ENCODE results near the gene FCRL6. TPM values are rescaled to one million over a fixed set of nuclear protein-coding genes. Genes with fewer than 3 reads are reported as not detected.

FCRL6 gene
- total RNA-seq, 6 experiments from 2014 or later, result not detected

GRCh38 chr1:159779403-159779851 is 22.7 kb upstream of the FCRL6 start:
- H3K4me1 Mint-ChIP-seq (ENCODE audit: low read depth), result peaks cover 66% of the 10 kb centered on the region
- H3K9me3 Mint-ChIP-seq, result no peaks in the 10 kb centered on the region

GRCh38 chr1:159780583-159781582 is 21.3 kb upstream of the FCRL6 start, which contains the start of gene DUSP23:
Gene DUSP23, plus strand, starts transcription at chr1:159780962. Its CDS starts 139 bp downstream, at chr1:159781101.
- TF ChIP-seq CTCF (IDR thresholded peaks at IDR 0.05), result peak; percentile 93
- Mint-ChIP-seq H3K36me3 (ENCODE audit: low read depth) (no peaks in the 10 kb centered on the region; the same call in 1 of the 2 replicates), H3K27ac (peak within 1 kb of the TSS; percentile 65), H3K4me3 (peak within 1 kb of the TSS; percentile 87), H3K4me1 (ENCODE audit: low read depth) (peaks cover 55% of the 10 kb centered on the region), H3K9me3 (no peaks in the 10 kb centered on the region), H3K27me3 (ENCODE audit: insufficient read depth) (no peaks in the 10 kb centered on the region; the same call in 1 of the 2 replicates)
- DNase-seq, result peak; percentile 96

More at GRCh38 chr1:159779403-159779851, 22.7 kb upstream of the FCRL6 start:
- peak; percentile 55 for DNase-seq
- Mint-ChIP-seq H3K27me3 (ENCODE audit: insufficient read depth) (no peaks in the 10 kb centered on the region; the same call in 1 of the 2 replicates), H3K27ac (peak overlapping the region; percentile 65), H3K4me3 (peak overlapping the region; percentile 64; the same call in 1 of the 2 replicates), H3K36me3 (ENCODE audit: low read depth) (no peaks in the 10 kb centered on the region; the same call in 1 of the 2 replicates)
- no peak for TF ChIP-seq CTCF (IDR thresholded peaks at IDR 0.05)

- no peak for DNase-seq
- TF ChIP-seq CTCF (IDR thresholded peaks at IDR 0.05), result no peak
- H3K4me3 Mint-ChIP-seq, result peak overlapping the region; percentile 87
- H3K9me3 Mint-ChIP-seq, result no peaks in the 10 kb centered on the region
- peaks cover 62% of the 10 kb centered on the region for H3K4me1 Mint-ChIP-seq (ENCODE audit: low read depth)
- H3K36me3 Mint-ChIP-seq (ENCODE audit: low read depth), result no peaks in the 10 kb centered on the region; the same call in 1 of the 2 replicates
- peaks cover 1% of the 10 kb centered on the region for H3K27me3 Mint-ChIP-seq (ENCODE audit: insufficient read depth)
- H3K27ac Mint-ChIP-seq, result no peak overlapping the region
These were observed 20.2 kb upstream of the FCRL6 start for GRCh38 chr1:159781992-159782391.

GRCh38 chr1:159783724-159784123 is 18.4 kb upstream of the FCRL6 start:
- H3K27ac Mint-ChIP-seq, result no peak overlapping the region
- no peaks in the 10 kb centered on the region for H3K9me3 Mint-ChIP-seq
- H3K36me3 Mint-ChIP-seq (ENCODE audit: low read depth), result no peaks in the 10 kb centered on the region; the same call in 1 of the 2 replicates
- no peak overlapping the region for H3K4me3 Mint-ChIP-seq
- peaks cover 1% of the 10 kb centered on the region for H3K27me3 Mint-ChIP-seq (ENCODE audit: insufficient read depth)
- H3K4me1 Mint-ChIP-seq (ENCODE audit: low read depth), result peaks cover 55% of the 10 kb centered on the region
- TF ChIP-seq CTCF (IDR thresholded peaks at IDR 0.05), result no peak
- DNase-seq, result no peak

GRCh38 chr1:159786465-159786864 is 15.7 kb upstream of the FCRL6 start:
- no peak overlapping the region for H3K4me3 Mint-ChIP-seq
- no peak for TF ChIP-seq CTCF (IDR thresholded peaks at IDR 0.05)
- no peaks in the 10 kb centered on the region for H3K9me3 Mint-ChIP-seq
- peaks cover 1% of the 10 kb centered on the region for H3K27me3 Mint-ChIP-seq (ENCODE audit: insufficient read depth)
- H3K36me3 Mint-ChIP-seq (ENCODE audit: low read depth), result no peaks in the 10 kb centered on the region; the same call in 1 of the 2 replicates
- H3K27ac Mint-ChIP-seq, result no peak overlapping the region
- DNase-seq, result no peak
- H3K4me1 Mint-ChIP-seq (ENCODE audit: low read depth), result peaks cover 51% of the 10 kb centered on the region
